ENCODE results near the gene SNAP29.
"Not testable (repeated sequence)": the region's sequence is repeated elsewhere in the genome, so short reads cannot be mapped to it uniquely, and the experiment has no call there.

The SNAP29 gene

DNA sequence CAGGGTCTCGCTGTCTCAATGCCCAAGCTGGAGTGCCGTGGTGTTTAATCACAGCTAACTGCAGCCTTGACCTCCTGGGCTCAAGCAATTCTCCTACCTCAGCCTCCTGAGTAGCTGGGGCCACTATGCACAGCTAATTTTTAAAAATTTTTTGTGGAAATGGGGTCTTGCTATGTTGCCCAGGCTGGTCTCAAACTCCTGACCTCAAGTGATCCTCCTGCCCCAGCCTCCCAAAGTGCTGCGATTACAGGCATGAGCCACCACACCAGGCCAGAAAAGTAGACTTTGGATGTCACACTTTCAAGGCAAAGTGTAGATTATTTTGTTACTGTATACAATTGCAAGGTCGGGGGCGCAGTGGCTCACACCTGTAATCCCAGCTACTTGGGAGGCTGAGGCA, 49.9 kb downstream of the SNAP29 start:
- POLR2A ChIA-PET; H3K36me3 ChIP-seq (ENCODE audit: control insufficient read depth in 2 of 2, insufficient read depth in 1 of 2, low read length in 2 of 2); H3K9me3 ChIP-seq (ENCODE audit: control insufficient read depth, insufficient read depth, low read depth, low read length); H3K27ac ChIP-seq (ENCODE audit: extremely low read depth, low read depth, low read length); H3K4me3 ChIP-seq (ENCODE audit: low read depth, low read length); H3K4me1 ChIP-seq (ENCODE audit: control insufficient read depth, insufficient read depth, low read length): not testable (repeated sequence)
- TF ChIP-seq ZNF121 (tag by site-specific recombination; IDR thresholded peaks at IDR 0.05), result peak; percentile 94
- CTCF ChIA-PET, result interaction anchor here (0.6 kb wide), 1 partner anchor 88 kb away, joined by 4 read pairs; no protein-coding TSS in a partner anchor

DNA sequence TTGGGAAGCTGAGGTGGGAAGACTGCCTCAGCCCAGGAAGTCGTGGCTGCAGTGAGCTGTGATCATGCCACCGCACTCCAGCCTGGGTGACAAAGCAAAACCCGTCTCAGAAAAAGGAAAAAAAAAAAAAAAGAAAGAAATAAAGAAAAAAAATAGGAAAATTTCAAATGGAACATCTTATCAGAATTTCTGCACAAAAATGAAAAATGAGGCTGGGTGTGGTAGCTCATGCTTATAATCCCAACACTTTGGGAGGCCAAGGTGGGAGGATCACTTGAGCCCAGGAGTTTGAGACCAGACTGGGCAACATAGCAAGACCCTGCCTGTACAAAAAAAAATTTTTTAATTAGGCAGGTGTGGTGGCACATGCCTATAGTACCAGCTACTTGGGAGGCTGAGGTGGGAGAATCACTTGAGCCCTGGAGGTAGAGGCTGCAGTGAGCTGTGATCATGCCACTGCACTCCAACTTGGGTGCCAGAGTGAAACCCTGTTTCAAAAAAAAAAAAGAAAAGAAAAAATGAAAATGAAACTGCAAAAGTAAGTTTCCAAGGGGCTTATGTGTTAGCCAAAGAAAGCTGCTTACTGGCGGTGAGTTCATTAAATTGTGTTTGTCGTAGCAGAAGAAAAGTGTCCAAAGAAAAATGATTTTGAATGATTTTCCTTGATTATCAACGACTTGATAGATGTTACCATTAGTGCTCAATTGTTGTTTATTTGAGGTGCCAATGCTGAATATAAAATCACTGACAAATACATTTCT, 50.9 kb downstream of the SNAP29 start:
- Histone ChIP-seq H3K36me3 (ENCODE audit: control insufficient read depth in 2 of 2, insufficient read depth in 1 of 2, low read length in 2 of 2) (no peaks in the 10 kb centered on the region), H3K27ac (ENCODE audit: extremely low read depth, low read depth, low read length) (no peak overlapping the region), H3K9me3 (ENCODE audit: control insufficient read depth, insufficient read depth, low read depth, low read length) (no peaks in the 10 kb centered on the region), H3K4me1 (ENCODE audit: control insufficient read depth, insufficient read depth, low read length) (no peaks in the 10 kb centered on the region), H3K4me3 (ENCODE audit: low read depth, low read length) (no peak overlapping the region)
- ChIA-PET POLR2A (interaction anchor here (0.7 to 0.8 kb wide), 2 partner anchors 24 to 50 kb away, joined by 3 read pairs; no protein-coding TSS in a partner anchor), CTCF (interaction anchor here (0.6 to 0.8 kb wide), 4 partner anchors 7 to 125 kb away, joined by 3 to 5 read pairs (median 3); no protein-coding TSS in a partner anchor)
- TF ChIP-seq ZNF121 (tag by site-specific recombination; IDR thresholded peaks at IDR 0.05) (peak; percentile 89), PRDM1 (tag by site-specific recombination; IDR thresholded peaks at IDR 0.05) (0 out of 2 replicates have a peak, but pooled peaks have one; percentile 13), ZNF830 (tag by site-specific recombination; IDR thresholded peaks at IDR 0.05; ENCODE audit: low read depth) (no peak)

DNA sequence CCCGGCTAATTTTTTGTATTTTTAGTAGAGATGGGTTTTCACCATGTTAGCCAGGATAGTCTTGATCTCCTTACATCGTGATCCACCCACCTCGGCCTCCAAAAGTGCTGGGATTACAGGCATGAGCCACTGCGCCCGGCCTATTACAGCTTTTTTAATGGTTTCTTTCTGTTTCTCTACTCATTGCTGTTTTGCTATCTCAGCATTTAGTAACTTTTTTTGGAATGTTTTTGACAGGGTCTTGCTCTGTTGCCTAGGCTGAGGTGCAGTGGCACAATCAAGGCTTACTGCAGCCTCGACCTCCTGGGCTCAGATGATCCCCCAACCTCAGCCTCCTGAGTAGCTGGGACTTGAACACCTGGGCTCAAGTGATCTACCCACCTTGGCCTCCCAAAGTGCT, 53.7 kb downstream of the SNAP29 start:
- ChIA-PET POLR2A (no interaction called here), CTCF (interaction anchor here (1.7 kb wide), 1 partner anchor 27 kb away, joined by 4 read pairs; no protein-coding TSS in a partner anchor)
- TF ChIP-seq GLIS1 (tag by site-specific recombination; IDR thresholded peaks at IDR 0.05) (peak; percentile 47; the same call in 1 of the 2 replicates), ZNF777 (tag by site-specific recombination; IDR thresholded peaks at IDR 0.05; ENCODE audit: borderline replicate concordance) (no peak)
- Histone ChIP-seq H3K9me3 (ENCODE audit: control insufficient read depth, insufficient read depth, low read depth, low read length) (no peaks in the 10 kb centered on the region), H3K36me3 (ENCODE audit: control insufficient read depth in 2 of 2, insufficient read depth in 1 of 2, low read length in 2 of 2) (no peaks in the 10 kb centered on the region), H3K4me3 (ENCODE audit: low read depth, low read length) (no peak overlapping the region), H3K4me1 (ENCODE audit: control insufficient read depth, insufficient read depth, low read length) (no peaks in the 10 kb centered on the region), H3K27ac (ENCODE audit: extremely low read depth, low read depth, low read length) (no peak overlapping the region)

DNA sequence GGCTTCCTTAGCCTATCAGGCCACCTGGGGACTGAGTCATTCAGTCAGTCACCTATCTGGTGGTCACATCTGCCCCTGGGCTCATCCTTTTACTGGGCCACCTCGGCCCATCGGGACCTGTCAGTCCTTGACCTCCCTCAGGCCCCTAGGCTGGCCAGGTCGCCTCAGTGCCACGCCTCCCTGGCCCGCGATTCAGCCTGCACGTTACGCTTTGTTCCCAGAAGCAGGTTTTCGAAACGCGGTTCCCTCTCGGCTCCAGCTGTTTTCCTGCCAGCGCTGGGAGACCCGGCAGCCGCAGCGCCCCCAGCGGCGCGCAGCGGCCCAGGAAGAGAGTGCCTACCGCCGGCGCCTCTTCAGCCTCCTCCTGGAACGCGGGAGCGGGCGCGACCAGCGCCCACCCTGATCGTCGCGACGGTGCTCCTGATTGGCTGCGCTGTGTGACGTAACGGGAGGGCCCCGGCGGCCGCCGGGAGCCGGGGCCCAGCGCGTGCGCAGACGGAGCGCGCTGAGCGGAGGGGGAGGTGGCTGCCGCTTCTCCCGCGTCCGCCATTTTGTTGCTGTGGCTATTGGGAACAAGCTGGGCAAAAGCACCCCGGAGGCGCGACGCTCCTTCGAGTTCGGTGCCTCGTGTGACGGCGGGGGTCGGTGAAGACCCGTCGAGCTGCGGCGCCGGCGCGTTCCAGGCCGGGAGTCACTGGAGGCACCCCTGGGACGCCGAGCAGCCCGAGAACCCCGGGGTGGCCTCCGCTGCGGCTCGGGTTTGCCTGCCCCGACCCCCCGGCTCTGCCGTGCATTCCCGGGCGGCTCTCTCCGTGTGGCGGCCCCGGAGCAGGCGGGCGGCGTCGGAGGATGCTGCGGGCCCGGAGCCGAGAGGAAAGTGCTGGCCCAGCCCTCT, 58.4 kb downstream of the SNAP29 start, which contains the start of gene CRKL:
TSS of gene CRKL (plus strand) at position 492 of the 895 bp plus-strand sequence. CDS start 528 bp downstream, outside the sequence.
- Histone ChIP-seq H3K27ac (ENCODE audit: extremely low read depth, low read depth, low read length) (peak within 1 kb of the TSS; percentile 82), H3K36me3 (ENCODE audit: control insufficient read depth in 2 of 2, insufficient read depth in 1 of 2, low read length in 2 of 2) (peaks cover 0 to 3% of the 10 kb centered on the region in 2 experiments; a peak in 1 of 3 replicates), H3K4me3 (ENCODE audit: low read depth, low read length) (peak within 1 kb of the TSS; percentile 76), H3K4me1 (ENCODE audit: control insufficient read depth, insufficient read depth, low read length) (peaks cover 3% of the 10 kb centered on the region; the same call in 1 of the 2 replicates), H3K9me3 (ENCODE audit: control insufficient read depth, insufficient read depth, low read depth, low read length) (no peaks in the 10 kb centered on the region)
- CTCF ChIA-PET, result interaction anchor here (0.6 to 3.1 kb wide), 14 partner anchors 9 to 124 kb away, joined by 3 to 15 read pairs (median 4); no protein-coding TSS in a partner anchor
- POLR2A ChIA-PET, result interaction anchor here (0.5 to 1.4 kb wide), 11 partner anchors 9 to 463 kb away, joined by 3 to 10 read pairs (median 4); partner anchors contain the start of genes LZTR1 and THAP7
- TF ChIP-seq ZNF140 (tag by site-specific recombination; IDR thresholded peaks at IDR 0.05), result no peak
- TF ChIP-seq ZNF341 (tag by site-specific recombination; IDR thresholded peaks at IDR 0.05; ENCODE audit: low read depth), result peak; percentile 44; the same call in 1 of the 2 replicates
- peak; percentile 73 for TF ChIP-seq GLIS1 (tag by site-specific recombination; IDR thresholded peaks at IDR 0.05)
- TF ChIP-seq ZBTB7A (tag by site-specific recombination; IDR thresholded peaks at IDR 0.05; ENCODE audit: low read depth), result peak; percentile 45; the same call in 1 of the 2 replicates
- peak; percentile 76 for TF ChIP-seq SP2 (tag by site-specific recombination; IDR thresholded peaks at IDR 0.05)
- peak; percentile 47; the same call in 1 of the 2 replicates for TF ChIP-seq ZNF610 (tag by site-specific recombination; IDR thresholded peaks at IDR 0.05; ENCODE audit: borderline replicate concordance)
- TF ChIP-seq ZNF664 (tag by site-specific recombination; IDR thresholded peaks at IDR 0.05), result no peak
- 0 out of 2 replicates have a peak, but pooled peaks have one; percentile 62 for TF ChIP-seq SALL2 (tag by site-specific recombination; IDR thresholded peaks at IDR 0.05; ENCODE audit: borderline replicate concordance)
- TF ChIP-seq ZBTB8A (tag by site-specific recombination; IDR thresholded peaks at IDR 0.05), result peak; percentile 99
- peak; percentile 75; the same call in 1 of the 2 replicates for TF ChIP-seq ZNF121 (tag by site-specific recombination; IDR thresholded peaks at IDR 0.05)
- peak; percentile 62 for TF ChIP-seq ZXDB (tag by site-specific recombination; IDR thresholded peaks at IDR 0.05)
- TF ChIP-seq BCL11B (tag by site-specific recombination; IDR thresholded peaks at IDR 0.05; ENCODE audit: low read depth), result peak; percentile 93
- TF ChIP-seq EGR2 (tag by site-specific recombination; IDR thresholded peaks at IDR 0.05; ENCODE audit: low read depth), result 0 out of 2 replicates have a peak, but pooled peaks have one; percentile 20
- TF ChIP-seq, protein P1, sequence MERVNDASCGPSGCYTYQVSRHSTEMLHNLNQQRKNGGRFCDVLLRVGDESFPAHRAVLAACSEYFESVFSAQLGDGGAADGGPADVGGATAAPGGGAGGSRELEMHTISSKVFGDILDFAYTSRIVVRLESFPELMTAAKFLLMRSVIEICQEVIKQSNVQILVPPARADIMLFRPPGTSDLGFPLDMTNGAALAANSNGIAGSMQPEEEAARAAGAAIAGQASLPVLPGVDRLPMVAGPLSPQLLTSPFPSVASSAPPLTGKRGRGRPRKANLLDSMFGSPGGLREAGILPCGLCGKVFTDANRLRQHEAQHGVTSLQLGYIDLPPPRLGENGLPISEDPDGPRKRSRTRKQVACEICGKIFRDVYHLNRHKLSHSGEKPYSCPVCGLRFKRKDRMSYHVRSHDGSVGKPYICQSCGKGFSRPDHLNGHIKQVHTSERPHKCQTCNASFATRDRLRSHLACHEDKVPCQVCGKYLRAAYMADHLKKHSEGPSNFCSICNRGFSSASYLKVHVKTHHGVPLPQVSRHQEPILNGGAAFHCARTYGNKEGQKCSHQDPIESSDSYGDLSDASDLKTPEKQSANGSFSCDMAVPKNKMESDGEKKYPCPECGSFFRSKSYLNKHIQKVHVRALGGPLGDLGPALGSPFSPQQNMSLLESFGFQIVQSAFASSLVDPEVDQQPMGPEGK (tag by site-specific recombination; IDR thresholded peaks at IDR 0.05), result peak; percentile 63; the same call in 1 of the 2 replicates
- TF ChIP-seq GLI4 (tag by site-specific recombination; IDR thresholded peaks at IDR 0.05), result 0 out of 2 replicates have a peak, but pooled peaks have one; percentile 60
- no peak for TF ChIP-seq ZNF23 (tag by site-specific recombination; IDR thresholded peaks at IDR 0.05; ENCODE audit: borderline replicate concordance)
- TF ChIP-seq ZNF600 (tag by site-specific recombination; IDR thresholded peaks at IDR 0.05), result no peak
- peak; percentile 93 for TF ChIP-seq ZBTB20 (tag by site-specific recombination; IDR thresholded peaks at IDR 0.05)
- TF ChIP-seq YY1 (tag by site-specific recombination; IDR thresholded peaks at IDR 0.05), result peak; percentile 88; the same call in 1 of the 2 replicates
